Right ventricle myocardium superior (tissue), 1 donor: ENCODE measurements around the gene CASP5. TPM values are rescaled to one million over a fixed set of nuclear protein-coding genes. Genes with fewer than 3 reads are reported as not detected.
A peak's percentile ranks its signal among the peaks of the same experiment; 100 is the strongest.
"Not testable (repeated sequence)": the region's sequence is repeated elsewhere in the genome, so short reads cannot be mapped to it uniquely, and the experiment has no call there.

ENCODE experiments used
- ATAC-seq: fragments of 200-7000 bp; cut with Tn5 transposase; one replicate; pipeline ENCODE4 v1.9.1; 2020; ENCODE audit warnings: mild to moderate bottlenecking; ENCODE audit not compliant: poor library complexity
- DNase-seq: peaks from one replicate; pipeline ENCODE4 v3.0.0-alpha.2; 2020
- intact Hi-C: fragments of 100-400 bp; cut with DNase I; formaldehyde crosslinking; loops from one replicate; pipeline ENCODE4 v1.11.2; 2022
- long read RNA-seq: library from polyadenylated mRNA; unstranded; transcript quantifications from one replicate; pipeline ENCODE4 v2.0.0, GENCODE V29; 2021
- total RNA-seq: library from RNA; stranded (reverse); fragmentation: NEBNext Ultra II Directional; extraction: Animal tissue kit (Norgen Biotek cat#: 25700); gene quantifications from one replicate; pipeline ENCODE4 v1.2.1, GENCODE V29; 2021
- donor health status: DM: no; HTN: yes; CAD: no; lungs with severe emphysema.

Gene CASP5
- total RNA-seq: not detected
- long read RNA-seq: 0 reads

GRCh38 chr11:105023003-105023402 lies at the start of gene CASP5:
TSS of gene CASP5 (minus strand) at chr11:105023168. CDS start at chr11:105023136, 32 bp downstream.
- ATAC-seq (peak; percentile 70), DNase-seq (no peak)
- intact Hi-C loops: no loop called here

- DNase-seq, intact Hi-C loops, ATAC-seq: not testable (repeated sequence)
Observed at GRCh38 chr11:105072080-105072479, 49.1 kb upstream of the CASP5 start.

GRCh38 chr11:105071089-105071732 lies 48.2 kb upstream of the CASP5 start:
- intact Hi-C loops: no loop called here
- no peak for ATAC-seq
- no peak for DNase-seq

- no peak for DNase-seq
- intact Hi-C loops: no loop called here
- ATAC-seq: no peak
Observed at GRCh38 chr11:105070306-105070705, 47.3 kb upstream of the CASP5 start.

- ATAC-seq, DNase-seq: not testable (repeated sequence)
Observed at GRCh38 chr11:105069749-105070148, 46.8 kb upstream of the CASP5 start.

GRCh38 chr11:105063245-105063941 lies 40.4 kb upstream of the CASP5 start:
- intact Hi-C loops, ATAC-seq, DNase-seq: not testable (repeated sequence)

More at GRCh38 chr11:105069749-105070148, 46.8 kb upstream of the CASP5 start:
- intact Hi-C loops: not testable (repeated sequence)

- intact Hi-C loops: no loop called here
- DNase-seq (no peak), ATAC-seq (no peak)
Observed at GRCh38 chr11:105057432-105057831, 34.5 kb upstream of the CASP5 start.

- DNase-seq (no peak), ATAC-seq (no peak)
- intact Hi-C loops: no loop called here
Observed at GRCh38 chr11:105056446-105056845, 33.5 kb upstream of the CASP5 start.

GRCh38 chr11:105054723-105055493 lies 31.9 kb upstream of the CASP5 start:
- no peak for ATAC-seq
- no peak for DNase-seq
- intact Hi-C loops: no loop called here

- DNase-seq (no peak), ATAC-seq (no peak)
- intact Hi-C loops: no loop called here
Observed at GRCh38 chr11:105052487-105052886, 29.5 kb upstream of the CASP5 start.

GRCh38 chr11:105051559-105051958 lies 28.6 kb upstream of the CASP5 start:
- DNase-seq (no peak), ATAC-seq (no peak)
- intact Hi-C loops: no loop called here

- intact Hi-C loops: no loop called here
- DNase-seq (no peak), ATAC-seq (no peak)
Observed at GRCh38 chr11:105049481-105049880, 26.5 kb upstream of the CASP5 start.

- DNase-seq: no peak
- intact Hi-C loops: no loop called here
- no peak for ATAC-seq
Observed at GRCh38 chr11:105046898-105047579, 24.1 kb upstream of the CASP5 start.

GRCh38 chr11:105045676-105046296 lies 22.8 kb upstream of the CASP5 start:
- intact Hi-C loops: no loop called here
- DNase-seq: no peak
- peak; percentile 41 for ATAC-seq

GRCh38 chr11:105044557-105045524 lies 21.9 kb upstream of the CASP5 start, which contains the start of gene CARD16:
TSS of gene CARD16 (minus strand) at chr11:105045335. CDS start at chr11:105045297, 38 bp downstream.
- intact Hi-C loops, DNase-seq: not testable (repeated sequence)
- ATAC-seq: peak; percentile 89

- intact Hi-C loops: no loop called here
- DNase-seq (no peak), ATAC-seq (no peak)
Observed at GRCh38 chr11:105042178-105042577, 19.2 kb upstream of the CASP5 start.

- no peak for DNase-seq
- ATAC-seq: no peak
- intact Hi-C loops: no loop called here
Observed at GRCh38 chr11:105040703-105041102, 17.7 kb upstream of the CASP5 start.
